Measurements from ENCODE around the gene TDRKH.

The TDRKH gene

GRCh38 chr1:151820940-151821339 lies 30.6 kb upstream of the TDRKH start:
- no peak for DNase-seq

- DNase-seq: no peak
Measured at GRCh38 chr1:151819976-151820623, 29.8 kb upstream of the TDRKH start.

DNA sequence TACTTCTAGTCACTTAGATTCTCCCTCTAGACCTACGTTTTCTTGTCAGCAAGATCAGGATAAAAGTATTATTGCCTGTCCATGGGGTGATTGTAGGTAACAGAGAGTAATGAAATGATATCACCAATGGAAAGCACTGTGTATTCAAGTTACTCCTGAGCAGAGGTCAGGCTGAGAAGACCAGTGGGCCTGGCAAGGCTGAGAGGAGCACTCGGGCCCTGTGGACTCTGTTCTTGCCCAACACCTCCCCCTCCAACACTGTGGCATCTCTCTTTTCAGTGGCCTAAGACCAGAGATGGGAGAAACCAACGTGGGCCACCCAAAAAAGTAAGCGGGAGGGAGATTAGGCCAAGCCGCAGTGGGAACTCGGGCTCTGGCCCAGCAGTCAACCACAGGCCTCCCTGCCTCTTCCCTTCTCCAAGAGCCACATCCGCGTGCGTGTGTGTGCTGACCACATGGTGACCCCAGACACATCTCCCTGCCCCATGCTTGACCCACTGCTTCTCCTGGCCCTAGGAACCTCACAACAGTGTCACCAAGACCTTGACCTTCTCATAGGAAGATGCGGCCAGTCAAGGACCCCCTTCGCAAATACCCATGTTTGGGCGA lies 29.0 kb upstream of the TDRKH start:
- no peak for DNase-seq

DNA sequence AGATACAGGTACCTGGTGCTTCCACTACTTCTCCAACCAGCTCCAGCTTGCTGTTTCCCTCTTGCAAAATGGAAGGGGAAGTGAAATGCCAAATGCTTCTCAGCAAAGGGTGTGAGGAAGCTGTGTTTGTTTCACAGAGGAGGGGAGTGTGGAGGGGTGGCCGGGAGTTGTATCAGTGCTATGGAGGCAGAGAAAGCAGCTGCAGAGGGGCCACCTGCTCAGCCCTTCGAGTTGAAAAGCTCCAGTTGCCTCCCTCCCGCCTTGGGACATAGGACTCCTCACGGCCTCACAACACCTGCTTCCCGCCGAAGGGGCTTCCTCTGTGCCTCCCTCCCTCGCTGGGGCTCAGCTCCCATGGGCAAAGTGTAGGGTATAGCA lies 27.0 kb upstream of the TDRKH start:
- DNase-seq: no peak

DNA sequence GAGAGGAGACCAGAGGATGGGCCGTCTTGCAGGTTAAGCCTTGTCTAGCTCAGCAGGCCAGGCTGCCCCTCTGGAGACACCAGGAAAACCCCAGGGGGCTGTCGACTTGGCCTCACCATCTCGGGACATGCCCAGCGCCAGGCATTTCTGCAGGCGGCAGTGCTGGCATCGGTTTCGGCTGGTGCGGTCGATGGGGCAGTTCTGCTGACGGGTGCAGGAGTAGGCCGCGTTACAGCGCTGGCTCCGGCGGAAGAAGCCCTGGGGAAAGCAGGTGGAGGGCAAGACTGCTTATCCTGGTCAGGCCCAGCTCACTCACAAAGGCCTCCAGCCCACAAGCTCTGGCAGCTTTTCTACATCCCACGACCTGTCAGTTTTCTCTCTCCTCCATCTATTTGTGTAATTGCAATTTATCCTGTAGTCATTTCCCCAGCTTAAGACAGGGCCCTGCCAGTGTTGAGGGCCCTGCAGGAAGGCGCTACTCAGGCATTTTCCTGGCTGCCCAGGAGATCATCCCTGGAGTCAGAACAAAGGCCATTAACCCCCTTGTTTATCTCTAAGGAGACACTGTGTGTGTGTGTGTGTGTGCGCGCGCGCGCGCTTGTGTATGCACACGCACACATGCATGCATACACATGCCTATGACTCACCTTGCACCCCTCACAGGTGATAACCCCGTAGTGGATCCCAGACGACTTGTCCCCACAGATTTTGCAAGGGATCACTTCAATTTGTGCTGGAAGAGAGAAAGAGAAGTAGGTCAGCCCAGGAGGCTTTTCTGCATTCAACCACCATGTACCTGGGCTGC lies 26.4 kb upstream of the TDRKH start:
- no peak for DNase-seq

- DNase-seq: no peak
Measured at GRCh38 chr1:151815716-151816327, 25.5 kb upstream of the TDRKH start.

- DNase-seq: no peak
Measured at GRCh38 chr1:151814971-151815545, 24.8 kb upstream of the TDRKH start.

DNA sequence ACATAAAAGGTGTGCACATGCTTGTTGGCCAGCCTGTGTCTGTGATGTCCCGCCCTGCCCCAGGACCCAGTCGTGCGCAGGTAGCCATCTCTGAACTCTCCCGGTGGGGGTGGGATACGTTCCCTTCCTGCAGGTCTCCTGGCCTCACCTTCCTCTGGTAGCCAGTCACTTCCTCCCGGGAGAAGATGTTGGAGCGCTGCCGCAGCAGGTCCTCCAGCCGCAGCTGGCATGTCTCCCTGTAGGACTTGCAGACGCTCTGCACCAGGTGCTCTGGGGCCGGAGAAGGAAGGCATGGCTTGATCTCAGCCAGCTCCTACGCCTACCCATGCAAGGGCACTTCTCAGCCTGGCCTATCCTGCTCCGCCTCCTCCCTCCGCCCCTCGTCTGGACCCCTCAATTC lies 24.1 kb upstream of the TDRKH start:
- no peak for DNase-seq

DNA sequence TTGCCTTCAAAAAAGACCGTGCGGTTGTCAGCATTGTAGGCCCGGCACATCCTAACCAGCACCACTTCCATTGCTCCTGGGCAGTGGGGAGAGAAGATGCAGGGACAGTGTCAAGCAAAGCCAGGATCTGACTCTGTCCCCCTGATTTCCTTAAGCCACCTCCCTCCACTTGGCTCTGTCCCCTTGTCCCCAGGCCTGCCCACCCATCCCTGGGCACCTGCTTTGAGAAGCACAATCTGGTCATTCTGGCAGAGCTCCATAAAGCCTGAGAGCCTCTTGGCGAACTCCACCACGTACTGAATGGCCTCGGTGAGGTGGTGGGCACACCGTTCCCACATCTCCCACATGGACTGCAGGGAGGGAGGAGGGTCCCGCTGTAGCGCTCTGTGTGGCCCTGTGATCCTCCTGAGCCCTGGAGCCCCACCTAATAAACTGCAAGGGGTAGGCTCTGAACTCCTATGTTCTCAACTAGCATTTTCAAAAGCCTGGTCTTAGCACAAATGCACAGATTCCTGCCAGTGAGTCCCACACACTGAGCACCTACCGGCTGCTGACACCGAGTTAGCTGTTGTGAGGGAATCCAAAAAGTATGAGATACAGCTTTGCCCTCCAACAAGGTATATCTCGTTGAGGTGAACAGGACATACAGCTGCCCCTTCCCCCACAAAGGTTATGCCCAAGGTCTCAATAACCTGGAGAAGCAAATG lies 23.1 kb upstream of the TDRKH start:
- DNase-seq: no peak

- DNase-seq: no peak
Measured at GRCh38 chr1:151811181-151811580, 20.9 kb upstream of the TDRKH start.

DNA sequence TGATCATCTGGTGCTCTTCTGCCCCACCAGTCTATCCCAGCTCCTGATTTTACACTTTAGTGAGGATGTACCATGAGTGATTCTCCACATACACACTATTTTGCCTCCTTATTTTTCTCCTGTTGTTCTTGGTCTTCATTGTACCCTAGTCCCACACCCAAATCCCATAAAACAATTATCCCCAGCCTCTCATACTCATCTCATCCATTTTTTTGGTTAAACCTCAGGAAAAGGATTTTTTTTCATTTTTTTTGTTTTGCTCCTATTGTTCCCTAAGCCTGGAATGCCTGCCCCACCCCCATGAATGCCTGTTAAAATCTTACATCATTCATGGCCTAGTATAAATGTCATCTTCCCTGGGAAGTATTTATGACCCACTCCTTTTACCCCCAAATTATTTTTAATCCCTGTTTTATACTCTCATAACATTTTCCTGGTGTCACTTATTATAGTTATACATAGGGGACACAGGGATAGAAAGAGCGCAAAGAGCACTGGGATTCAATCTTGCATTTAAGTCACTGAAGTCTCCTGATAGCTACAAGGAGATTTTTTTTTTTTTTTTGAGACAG lies 19.8 kb upstream of the TDRKH start:
- DNase-seq: no peak

DNA sequence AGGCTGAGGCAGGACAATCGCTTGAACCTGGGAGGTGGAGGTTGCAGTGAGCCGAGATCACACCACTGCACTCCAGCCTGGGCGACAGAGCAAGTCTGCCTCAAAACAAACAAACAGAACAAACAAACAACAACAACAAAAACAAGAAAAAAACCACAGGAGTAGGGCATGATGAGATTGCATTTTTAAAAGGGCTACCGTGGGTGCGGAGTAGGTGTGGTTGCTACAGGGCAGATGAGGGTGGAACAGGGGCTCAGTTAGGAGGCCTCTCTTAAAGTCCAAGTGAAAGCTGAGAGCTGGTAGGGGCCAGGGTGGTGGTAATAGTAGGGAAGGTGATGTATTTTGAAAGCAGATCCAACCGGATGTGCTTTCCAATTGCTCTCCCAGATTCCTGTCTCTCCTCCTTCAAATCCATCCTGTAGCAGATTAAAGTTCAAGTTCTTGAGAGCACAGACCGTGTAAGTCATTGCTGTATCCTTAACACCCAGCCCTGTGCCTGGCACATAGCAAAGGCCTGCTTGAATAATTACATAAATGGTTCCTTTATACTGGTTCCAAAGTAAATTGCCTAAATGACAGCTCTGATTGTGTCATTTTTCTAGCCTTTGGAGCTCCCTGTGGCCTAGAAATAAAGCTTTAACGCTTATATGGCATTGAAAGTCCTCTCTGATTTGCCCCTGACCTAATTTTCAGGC lies 19.1 kb upstream of the TDRKH start:
- no peak for DNase-seq

- no peak for DNase-seq
Measured at GRCh38 chr1:151807766-151808165, 17.5 kb upstream of the TDRKH start.

- DNase-seq: no peak
Measured at GRCh38 chr1:151807131-151807530, 16.8 kb upstream of the TDRKH start.

DNA sequence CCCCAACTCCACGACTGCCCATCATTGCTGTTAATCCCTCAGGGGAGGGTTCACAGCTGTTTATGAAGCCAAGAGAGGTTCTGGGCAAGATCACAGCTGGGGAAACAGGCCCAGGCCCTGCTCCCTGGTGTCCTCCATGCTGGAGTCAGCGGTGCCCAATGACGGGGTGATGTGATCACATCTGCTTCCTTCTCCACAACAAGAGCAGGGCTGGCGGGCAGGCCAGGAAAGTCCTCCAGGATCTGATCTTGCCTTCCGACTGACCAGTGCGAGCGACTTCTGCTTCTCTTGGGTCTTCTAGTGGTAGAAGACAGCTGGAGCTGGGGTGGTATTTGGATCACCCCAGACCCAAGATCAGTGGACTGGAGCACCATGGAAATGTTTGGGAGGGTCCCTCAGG lies 15.9 kb upstream of the TDRKH start:
- no peak for DNase-seq

GRCh38 chr1:151805066-151805820 lies 14.9 kb upstream of the TDRKH start, which contains the start of gene LINGO4:
Gene LINGO4, minus strand, starts transcription at chr1:151805419. Its CDS starts 2,715 bp downstream, at chr1:151802704.
- no peak for DNase-seq

DNA sequence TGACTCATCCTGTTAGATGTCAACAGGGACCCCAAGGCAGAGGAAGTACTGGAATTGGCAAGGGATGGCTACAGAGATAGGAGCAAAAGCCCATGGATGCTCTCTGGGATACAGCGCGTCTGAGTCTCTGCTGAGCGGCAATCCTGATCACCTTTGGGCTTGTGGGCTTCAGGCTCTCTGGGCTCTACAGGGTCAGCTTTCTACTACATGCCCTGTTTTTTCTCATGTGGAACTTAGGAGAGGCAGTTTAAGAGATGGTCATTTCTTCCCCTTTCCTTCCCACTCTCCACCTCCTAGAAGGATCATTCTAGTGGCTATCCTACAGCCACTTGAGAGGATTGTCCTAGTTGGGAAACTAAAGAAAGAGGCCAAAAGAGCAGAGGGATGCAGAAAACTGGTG lies 13.6 kb upstream of the TDRKH start:
- DNase-seq: no peak

DNA sequence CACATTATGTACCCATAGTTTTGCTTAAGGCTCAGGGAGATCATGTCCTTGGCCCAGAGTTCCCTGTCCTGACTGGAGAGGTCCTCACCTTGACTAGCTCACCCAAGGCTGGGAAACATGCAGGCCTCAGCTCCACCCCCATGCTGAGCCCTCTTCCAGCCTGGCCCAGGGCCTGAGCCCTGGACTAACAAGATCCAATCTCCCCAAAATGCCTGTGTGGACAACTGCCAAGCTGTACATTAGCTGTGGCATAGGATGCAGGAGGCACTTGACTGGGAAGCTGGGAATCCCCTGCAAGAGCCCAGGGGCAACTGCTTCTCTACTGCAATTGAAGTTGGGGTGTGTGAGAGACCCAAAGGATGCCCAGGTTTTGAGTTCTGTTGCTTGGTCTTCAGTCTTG lies 12.9 kb upstream of the TDRKH start:
- DNase-seq: no peak

GRCh38 chr1:151802372-151802771 lies 12.1 kb upstream of the TDRKH start:
- no peak for DNase-seq

DNA sequence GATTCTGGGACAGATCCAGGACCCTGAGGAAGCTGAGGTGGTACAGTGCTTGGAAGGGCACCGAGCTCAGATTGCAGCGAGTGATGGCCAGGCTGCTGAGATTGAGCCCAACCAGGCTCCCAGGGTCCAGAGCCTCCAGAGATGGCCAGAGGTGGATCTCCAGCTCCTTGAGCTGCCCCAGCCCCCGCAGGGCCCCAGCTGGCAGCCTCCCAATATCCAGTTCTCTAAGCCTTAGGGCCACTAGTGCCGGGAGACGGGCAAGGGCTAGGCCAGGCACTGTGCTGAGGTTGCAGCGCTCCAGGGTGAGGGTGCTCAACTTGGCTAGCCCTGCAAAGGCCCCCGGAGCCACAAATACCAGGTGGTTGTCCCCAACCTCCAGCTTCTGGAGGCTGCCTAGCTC lies 11.5 kb upstream of the TDRKH start:
- no peak for DNase-seq

GRCh38 chr1:151801310-151801820 lies 11.1 kb upstream of the TDRKH start:
- DNase-seq: no peak
